Tibial nerve (tissue), 4 donors: Measurements from ENCODE around the gene AREL1. TPM values are rescaled to one million over a fixed set of nuclear protein-coding genes. Genes with fewer than 3 reads are reported as not detected.

ENCODE experiments used
- DNase-seq, 2 donors: peaks; one replicate each; pipeline ENCODE4 v3.0.0-alpha.2; 2019; ENCODE audit warnings: low spot score in 2 of 2
- H3K27ac ChIP-seq, 4 donors: fragments of 200-600 bp; sonication (generic) in 3 of 4; one replicate each; pipeline ENCODE4 v1.5.1; 2017 to 2019; ENCODE audit warnings: mild to moderate bottlenecking in 1 of 4
- H3K27me3 ChIP-seq, 2 donors: fragments of 200-600 bp; sonication (generic) in 1 of 2; one replicate each; pipeline versions ENCODE4 v1.5.1 to v1.6.0; 2017 to 2019
- H3K36me3 ChIP-seq, 3 donors: fragments of 200-600 bp; sonication (generic); one replicate each; pipeline ENCODE4 v1.5.1; 2018 to 2019
- H3K4me1 ChIP-seq, 4 donors: fragments of 200-600 bp; sonication (generic) in 3 of 4; one replicate each; pipeline ENCODE4 v1.5.1; 2017 to 2019
- H3K4me3 ChIP-seq, 4 donors: fragments of 200-600 bp; sonication (generic) in 3 of 4; one replicate each; pipeline ENCODE4 v1.5.1; 2017 to 2019; ENCODE audit warnings: mild to moderate bottlenecking in 1 of 4, moderate library complexity in 1 of 4
- H3K9me3 ChIP-seq, 4 donors: fragments of 200-600 bp; sonication (generic) in 3 of 4; one replicate each; pipeline ENCODE4 v1.5.1; 2017 to 2019
- CTCF ChIP-seq, 5 experiments: fragments of 200-600 bp in 3 of 5; fragments of 450-650 bp in 2 of 5; sonication (generic) in 3 of 5; IDR thresholded peaks; one replicate each; pipeline ENCODE4 v1.5.1; 2016 to 2019; ENCODE audit warnings: antibody characterized with exemption in 5 of 5, mild to moderate bottlenecking in 3 of 5, moderate library complexity in 2 of 5
- EP300 ChIP-seq, 2 donors: sonication (generic); formaldehyde crosslinking; IDR thresholded peaks; one replicate each; pipeline ENCODE4 v1.6.1; 2017; ENCODE audit warnings: antibody characterized with exemption in 2 of 2, mild to moderate bottlenecking in 1 of 2
- POLR2A ChIP-seq, 2 donors: fragments of 450-650 bp; IDR thresholded peaks; one replicate each; pipeline ENCODE4 v1.6.1; 2017; ENCODE audit warnings: antibody characterized with exemption in 2 of 2, mild to moderate bottlenecking in 2 of 2, moderate library complexity in 2 of 2
- WGBS, 2 donors: methylation state at CpG; one replicate each; pipeline ENCODE4 v1.1.5; 2018; 5-methylcytosine and 5-hydroxymethylcytosine counted together
- total RNA-seq, 4 donors: library from RNA; depleted of rRNA; stranded (reverse); fragments of >200 nt; gene quantifications; one replicate each; pipeline ENCODE4 v1.1.0, GENCODE V29; 2016

Gene AREL1
- total RNA-seq, 4 donors from 2014 or later, result 25.3 to 35.0 (median 32.2) TPM

GRCh38 chr14:74616507-74616906, 96.4 kb downstream of the AREL1 start:
- DNase-seq, result no peak
- H3K27ac ChIP-seq, result peak overlapping the region in 1 of 4 donors; percentile 46
- H3K27me3 ChIP-seq, result no peaks in the 10 kb centered on the region
- TF ChIP-seq POLR2A (IDR thresholded peaks at IDR 0.05) (no peak), CTCF (IDR thresholded peaks at IDR 0.05) (no peak), EP300 (IDR thresholded peaks at IDR 0.05) (no peak)
- no peaks in the 10 kb centered on the region for H3K9me3 ChIP-seq
- 44 to 47% methylated on average over 4 of the region's 4 CpGs for WGBS, 2 donors
- no peaks in the 10 kb centered on the region for H3K36me3 ChIP-seq
- H3K4me3 ChIP-seq, result no peak overlapping the region
- H3K4me1 ChIP-seq, result peaks cover 0 to 70% (median 34%) of the 10 kb centered on the region in 4 donors

- no peak for DNase-seq
- Histone ChIP-seq H3K9me3 (no peaks in the 10 kb centered on the region), H3K27me3 (no peaks in the 10 kb centered on the region), H3K4me1 (peaks cover 0 to 70% (median 37%) of the 10 kb centered on the region in 4 donors), H3K36me3 (no peaks in the 10 kb centered on the region), H3K4me3 (no peak overlapping the region), H3K27ac (no peak overlapping the region)
- 91 to 94% methylated on average over 14 of the region's 14 CpGs for WGBS, 2 donors
- TF ChIP-seq POLR2A (IDR thresholded peaks at IDR 0.05) (no peak), CTCF (IDR thresholded peaks at IDR 0.05) (no peak), EP300 (IDR thresholded peaks at IDR 0.05) (no peak)
Observed at GRCh38 chr14:74615735-74616134, 97.1 kb downstream of the AREL1 start.

- H3K27ac ChIP-seq, result no peak overlapping the region
- WGBS, 2 donors, result 73 to 82% methylated on average over 8 of the region's 8 CpGs
- TF ChIP-seq POLR2A (IDR thresholded peaks at IDR 0.05) (no peak), EP300 (IDR thresholded peaks at IDR 0.05) (no peak), CTCF (IDR thresholded peaks at IDR 0.05) (no peak)
Observed at GRCh38 chr14:74614508-74615495, 98.1 kb downstream of the AREL1 start.

GRCh38 chr14:74613211-74613914, 99.5 kb downstream of the AREL1 start:
- H3K9me3 ChIP-seq, result no peaks in the 10 kb centered on the region
- TF ChIP-seq EP300 (IDR thresholded peaks at IDR 0.05) (no peak), CTCF (IDR thresholded peaks at IDR 0.05) (no peak), POLR2A (IDR thresholded peaks at IDR 0.05) (no peak)
- no peak for DNase-seq
- H3K36me3 ChIP-seq, result no peaks in the 10 kb centered on the region
- no peak overlapping the region for H3K4me3 ChIP-seq
- WGBS, 2 donors, result 56 to 62% methylated on average over 16 of the region's 16 CpGs
- H3K4me1 ChIP-seq, result peaks cover 0 to 67% (median 15%) of the 10 kb centered on the region in 4 donors
- H3K27ac ChIP-seq, result peak overlapping the region in 2 of 4 donors; percentile 46 to 54
- no peaks in the 10 kb centered on the region for H3K27me3 ChIP-seq

More at GRCh38 chr14:74614508-74615495, 98.1 kb downstream of the AREL1 start:
- Histone ChIP-seq H3K9me3 (no peaks in the 10 kb centered on the region), H3K4me1 (peaks cover 0 to 69% (median 28%) of the 10 kb centered on the region in 4 donors), H3K4me3 (no peak overlapping the region), H3K36me3 (no peaks in the 10 kb centered on the region), H3K27me3 (no peaks in the 10 kb centered on the region)
- DNase-seq, result no peak
